HG02938 (cell line): Measurements from ENCODE around the gene COPZ1.
"Not testable (repeated sequence)": the region's sequence is repeated elsewhere in the genome, so short reads cannot be mapped to it uniquely, and the experiment has no call there.

Experiments
- ATAC-seq: cut with Tn5 transposase; IDR thresholded peaks from one replicate; pipeline ENCODE4 v1.9.1; 2021; ENCODE audit warnings: mild to moderate bottlenecking, moderate library complexity; ENCODE audit not compliant: unreplicated experiment

The COPZ1 gene

GRCh38 chr12:54330442-54330841 is 5.5 kb downstream of the COPZ1 start:
- no peak for ATAC-seq

- no peak for ATAC-seq
Observed at GRCh38 chr12:54331461-54331860, 6.5 kb downstream of the COPZ1 start.

GRCh38 chr12:54333420-54334034 is 8.6 kb downstream of the COPZ1 start:
- no peak for ATAC-seq

GRCh38 chr12:54337280-54337842 is 12.4 kb downstream of the COPZ1 start:
- ATAC-seq = no peak

GRCh38 chr12:54337854-54338650 is 13.1 kb downstream of the COPZ1 start:
- ATAC-seq = no peak

GRCh38 chr12:54338698-54339296 is 13.9 kb downstream of the COPZ1 start:
- ATAC-seq = no peak

GRCh38 chr12:54340846-54341245 is 15.9 kb downstream of the COPZ1 start:
- ATAC-seq = no peak

- no peak for ATAC-seq
Observed at GRCh38 chr12:54341378-54342300, 16.7 kb downstream of the COPZ1 start.

- no peak for ATAC-seq
Observed at GRCh38 chr12:54349036-54349435, 24.1 kb downstream of the COPZ1 start.

- ATAC-seq = no peak
Observed at GRCh38 chr12:54349679-54350078, 24.7 kb downstream of the COPZ1 start.

GRCh38 chr12:54350743-54351142 is 25.8 kb downstream of the COPZ1 start:
- no peak for ATAC-seq

GRCh38 chr12:54351341-54351740 is 26.4 kb downstream of the COPZ1 start:
- no peak for ATAC-seq

GRCh38 chr12:54352022-54352531 is 27.1 kb downstream of the COPZ1 start:
- ATAC-seq = no peak

GRCh38 chr12:54352891-54353874 is 28.3 kb downstream of the COPZ1 start:
- ATAC-seq = no peak

GRCh38 chr12:54354271-54354670 is 29.3 kb downstream of the COPZ1 start:
- ATAC-seq = not testable (repeated sequence)

GRCh38 chr12:54355104-54355815 is 30.3 kb downstream of the COPZ1 start:
- no peak for ATAC-seq

GRCh38 chr12:54356228-54356627 is 31.3 kb downstream of the COPZ1 start:
- no peak for ATAC-seq

- ATAC-seq = no peak
Observed at GRCh38 chr12:54356951-54357356, 32.0 kb downstream of the COPZ1 start.
